GM21529 (cell line): ENCODE measurements around the gene HOXC13.

ENCODE experiments used
- ATAC-seq: cut with Tn5 transposase; IDR thresholded peaks from one replicate; pipeline ENCODE4 v1.9.1; 2021; ENCODE audit not compliant: unreplicated experiment

HOXC13 gene

DNA sequence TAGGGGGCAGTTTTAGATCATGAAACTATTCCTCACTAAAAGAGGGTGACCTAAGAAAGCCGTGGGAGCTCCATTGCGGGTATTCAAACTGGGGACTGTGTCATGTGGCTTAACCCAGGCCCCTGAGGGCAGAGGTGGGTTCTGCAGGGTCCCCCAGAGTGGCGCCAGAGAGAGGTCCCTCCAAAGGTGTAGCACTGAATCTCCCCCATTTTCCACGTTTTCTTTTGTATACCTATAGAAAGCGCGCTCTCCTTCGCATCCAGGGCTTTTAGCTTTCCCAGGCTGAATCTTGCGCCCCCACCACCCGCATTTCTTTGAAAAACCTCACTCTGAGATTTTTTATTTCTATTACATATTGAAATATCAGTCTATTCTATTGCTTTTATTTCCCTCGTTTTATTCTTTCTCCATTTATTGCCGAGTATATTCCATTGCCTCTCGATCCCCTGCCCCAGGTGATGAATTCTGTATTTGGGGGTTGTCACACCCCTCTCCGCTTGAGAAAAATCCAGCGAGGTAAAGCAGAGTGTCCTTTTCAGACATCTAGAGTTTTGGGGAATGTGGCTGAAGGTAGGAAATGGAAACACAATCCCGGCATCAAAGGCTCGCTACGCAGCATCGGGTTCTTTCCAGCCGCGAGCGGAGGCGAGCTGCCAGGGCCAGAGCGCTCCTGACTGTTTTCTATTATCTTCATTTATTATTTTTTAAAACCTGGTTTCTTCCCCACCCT, 870 bp upstream of the HOXC13 start:
- ATAC-seq = no peak

DNA sequence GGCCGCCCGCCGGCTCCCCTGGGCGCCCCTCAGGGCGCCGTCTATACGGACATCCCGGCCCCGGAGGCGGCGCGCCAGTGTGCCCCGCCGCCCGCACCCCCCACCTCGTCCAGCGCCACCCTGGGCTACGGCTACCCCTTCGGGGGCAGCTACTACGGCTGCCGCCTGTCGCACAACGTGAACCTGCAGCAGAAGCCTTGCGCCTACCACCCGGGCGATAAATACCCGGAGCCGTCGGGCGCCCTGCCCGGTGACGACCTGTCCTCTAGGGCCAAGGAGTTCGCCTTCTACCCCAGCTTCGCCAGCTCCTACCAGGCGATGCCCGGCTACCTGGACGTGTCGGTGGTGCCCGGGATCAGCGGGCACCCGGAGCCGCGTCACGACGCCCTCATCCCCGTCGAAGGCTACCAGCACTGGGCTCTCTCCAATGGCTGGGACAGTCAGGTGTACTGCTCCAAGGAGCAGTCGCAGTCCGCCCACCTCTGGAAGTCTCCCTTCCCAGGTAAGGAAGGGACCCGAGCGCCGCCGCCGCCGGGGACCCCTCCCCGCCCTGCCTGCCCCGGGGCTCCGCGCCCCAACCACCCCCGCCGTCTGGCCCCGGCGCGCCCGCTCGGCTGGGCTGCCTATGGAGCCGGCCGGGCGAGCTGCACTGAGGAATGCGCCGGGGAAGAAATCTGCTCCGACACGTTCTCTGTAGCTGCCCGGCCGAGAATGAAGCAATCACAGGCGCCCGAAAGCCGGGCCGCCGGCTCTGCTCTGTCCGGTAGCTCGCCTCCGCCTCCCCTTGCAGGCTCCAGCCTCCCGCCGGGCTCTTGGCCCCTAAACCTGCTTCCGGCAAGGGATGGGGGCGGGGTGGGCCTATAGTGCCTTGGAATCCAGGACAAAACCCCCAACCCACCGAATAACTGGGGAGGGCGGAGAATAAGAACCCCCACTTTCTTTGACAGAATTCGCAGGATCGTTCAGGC, 794 bp downstream of the HOXC13 start:
- no peak for ATAC-seq

DNA sequence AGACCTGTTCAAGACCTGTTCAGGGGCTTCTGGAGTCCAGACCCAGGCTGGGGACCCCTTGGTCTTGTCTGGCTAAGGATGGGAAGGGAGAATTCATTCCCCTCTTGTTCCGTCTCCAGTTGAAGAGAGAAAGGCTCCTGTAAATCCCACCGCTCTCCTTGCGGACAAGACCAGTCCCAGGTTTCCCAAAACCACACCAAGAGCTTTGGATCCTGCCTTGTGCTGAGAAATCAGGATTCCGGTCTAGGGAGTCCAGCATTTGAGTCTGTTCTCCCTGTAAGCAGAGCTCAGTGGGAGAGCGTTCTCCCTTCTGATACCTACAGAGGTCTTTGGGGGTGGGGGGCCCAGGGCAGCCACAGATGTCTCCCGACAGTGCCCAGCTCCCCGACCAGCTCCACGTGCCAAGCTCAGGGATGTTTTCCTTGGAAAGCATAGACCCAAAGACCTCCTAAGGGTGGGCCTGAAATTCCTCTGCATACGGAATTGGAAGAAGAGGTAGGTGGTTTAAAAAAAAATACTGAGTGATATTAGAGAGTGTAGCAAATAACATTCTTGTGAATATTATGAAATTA, 1.9 kb downstream of the HOXC13 start:
- no peak for ATAC-seq

DNA sequence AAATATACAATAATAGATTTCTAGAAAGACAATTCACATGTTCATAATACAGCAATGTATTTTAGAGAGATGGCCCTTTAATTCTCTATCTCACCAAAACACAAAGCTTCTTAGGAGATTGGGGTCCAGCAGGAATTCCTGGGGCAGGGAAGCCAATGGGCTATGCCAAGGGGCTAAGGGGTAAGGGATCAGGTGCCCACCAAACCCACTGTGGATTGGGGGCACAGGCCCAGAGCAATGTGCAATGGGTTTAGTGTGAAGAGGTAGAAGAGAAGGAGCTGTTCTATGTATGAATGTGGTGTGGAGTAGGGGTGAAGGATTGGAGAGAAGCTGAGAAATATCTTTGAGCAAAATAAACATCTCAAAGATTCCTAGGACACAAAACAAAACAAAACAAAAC, 2.6 kb downstream of the HOXC13 start:
- ATAC-seq = no peak

DNA sequence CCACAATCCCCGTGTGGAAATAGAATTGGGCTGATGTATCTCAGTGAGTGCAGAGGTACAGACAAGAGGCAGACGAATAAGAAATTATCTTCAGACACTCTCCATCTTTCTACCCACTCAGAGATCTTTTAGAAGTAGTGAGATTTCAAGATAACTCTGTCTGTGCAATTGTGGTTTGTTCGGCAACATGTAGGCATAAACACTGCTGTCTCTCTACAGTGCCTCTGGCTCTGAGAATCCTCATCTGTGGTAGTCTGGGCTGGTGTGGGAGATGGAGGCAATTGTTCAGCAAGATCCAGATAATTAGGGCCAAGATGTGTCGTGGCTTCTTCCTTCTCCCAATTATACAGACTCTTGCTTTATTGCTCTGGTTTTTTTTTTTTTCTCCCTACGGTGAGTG, 3.1 kb downstream of the HOXC13 start:
- ATAC-seq = no peak

DNA sequence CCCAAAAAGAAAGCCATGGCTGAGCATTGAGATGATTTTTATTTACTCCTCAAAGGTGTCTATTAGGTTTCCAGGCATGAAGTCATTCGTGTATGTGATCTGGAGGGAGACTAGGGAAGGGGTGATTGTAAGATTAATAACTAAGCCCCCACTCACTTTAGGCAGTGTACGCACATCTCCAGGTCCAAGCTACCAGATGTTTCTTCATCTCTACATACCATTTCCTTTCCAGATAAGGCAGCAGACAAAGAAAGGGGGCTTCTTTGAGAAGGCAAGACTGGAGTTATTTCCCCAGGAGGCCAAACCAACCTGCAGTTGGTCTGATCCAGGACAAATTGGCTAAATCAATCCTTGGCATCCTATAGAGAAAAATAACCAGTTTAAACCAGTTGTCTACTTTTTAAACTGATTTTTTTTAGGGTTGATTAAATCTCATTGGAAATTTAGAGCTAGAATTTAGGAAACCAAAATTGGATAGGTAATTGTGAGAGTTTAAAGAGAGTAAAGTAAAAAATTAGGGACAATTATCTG, 3.9 kb downstream of the HOXC13 start:
- ATAC-seq = no peak

DNA sequence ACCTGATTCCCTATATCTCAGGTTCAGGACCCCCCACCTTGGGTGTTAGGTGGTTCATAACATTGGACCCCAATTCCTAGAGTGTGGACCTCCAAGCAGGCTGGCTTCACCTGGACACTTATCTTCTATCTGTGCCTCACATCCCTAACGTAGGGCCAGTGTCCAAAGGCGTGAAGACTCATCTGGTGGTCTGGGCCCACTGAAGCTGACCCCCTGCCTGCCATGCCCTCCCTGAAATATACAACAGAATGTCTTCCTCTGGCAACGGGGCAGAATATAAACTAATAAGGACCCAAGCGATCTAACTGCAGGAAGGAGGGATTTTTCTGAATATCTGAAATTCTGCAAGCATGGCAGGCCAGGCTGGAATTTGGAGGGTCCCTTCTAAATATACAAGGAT, 5.6 kb downstream of the HOXC13 start:
- no peak for ATAC-seq

DNA sequence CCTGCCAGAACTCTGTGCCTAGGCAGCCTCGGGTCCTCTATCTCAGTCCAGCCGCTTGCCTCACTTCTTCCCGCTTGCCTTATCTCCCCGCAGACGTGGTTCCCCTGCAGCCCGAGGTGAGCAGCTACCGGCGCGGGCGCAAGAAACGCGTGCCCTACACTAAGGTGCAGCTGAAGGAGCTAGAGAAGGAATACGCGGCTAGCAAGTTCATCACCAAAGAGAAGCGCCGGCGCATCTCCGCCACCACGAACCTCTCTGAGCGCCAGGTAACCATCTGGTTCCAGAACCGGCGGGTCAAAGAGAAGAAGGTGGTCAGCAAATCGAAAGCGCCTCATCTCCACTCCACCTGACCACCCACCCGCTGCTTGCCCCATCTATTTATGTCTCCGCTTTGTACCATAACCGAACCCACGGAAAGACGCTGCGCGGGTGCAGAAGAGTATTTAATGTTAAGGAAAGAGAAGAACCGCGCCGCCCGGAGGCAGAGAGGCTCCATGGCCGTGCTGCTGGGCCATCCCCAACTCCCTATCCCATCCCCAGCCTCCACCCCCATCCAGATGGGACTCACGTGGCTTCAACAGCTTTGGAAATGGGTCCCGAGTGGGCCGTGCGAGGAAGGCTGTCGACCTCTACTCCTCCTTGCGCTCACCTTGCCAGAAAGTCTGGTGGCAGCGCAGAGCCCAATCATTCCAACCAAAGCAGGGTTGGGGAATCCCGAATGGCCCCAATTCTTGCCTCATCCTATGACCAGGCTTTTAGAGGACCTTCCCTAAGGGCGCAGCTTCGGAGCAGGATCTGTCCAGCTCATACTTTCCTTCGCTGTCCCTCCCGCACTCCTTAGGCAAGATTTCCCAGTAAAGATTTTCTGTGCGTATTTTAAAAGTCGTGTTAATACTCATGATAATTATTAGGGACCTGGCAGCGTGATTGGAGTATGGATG, 6.5 kb downstream of the HOXC13 start:
- no peak for ATAC-seq

DNA sequence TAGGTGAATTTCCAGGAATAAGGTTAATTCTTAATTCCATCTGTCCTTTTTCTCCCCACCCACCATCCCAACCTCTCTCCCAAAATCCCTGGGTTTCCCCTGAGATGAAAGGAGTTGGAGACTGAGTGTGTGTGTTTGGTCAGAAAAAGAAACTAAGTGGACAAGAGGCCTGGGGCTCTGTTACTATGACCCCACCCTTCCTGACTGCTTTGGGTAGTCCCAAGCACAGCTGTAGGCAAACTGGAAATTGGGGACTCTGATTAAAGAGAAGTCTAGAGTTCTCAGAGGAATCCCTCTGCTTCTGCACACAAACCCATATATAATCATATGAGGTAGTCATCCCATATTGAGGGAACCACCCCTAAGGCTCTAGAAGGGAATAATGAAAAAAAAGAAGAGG, 9.1 kb downstream of the HOXC13 start:
- ATAC-seq = no peak

DNA sequence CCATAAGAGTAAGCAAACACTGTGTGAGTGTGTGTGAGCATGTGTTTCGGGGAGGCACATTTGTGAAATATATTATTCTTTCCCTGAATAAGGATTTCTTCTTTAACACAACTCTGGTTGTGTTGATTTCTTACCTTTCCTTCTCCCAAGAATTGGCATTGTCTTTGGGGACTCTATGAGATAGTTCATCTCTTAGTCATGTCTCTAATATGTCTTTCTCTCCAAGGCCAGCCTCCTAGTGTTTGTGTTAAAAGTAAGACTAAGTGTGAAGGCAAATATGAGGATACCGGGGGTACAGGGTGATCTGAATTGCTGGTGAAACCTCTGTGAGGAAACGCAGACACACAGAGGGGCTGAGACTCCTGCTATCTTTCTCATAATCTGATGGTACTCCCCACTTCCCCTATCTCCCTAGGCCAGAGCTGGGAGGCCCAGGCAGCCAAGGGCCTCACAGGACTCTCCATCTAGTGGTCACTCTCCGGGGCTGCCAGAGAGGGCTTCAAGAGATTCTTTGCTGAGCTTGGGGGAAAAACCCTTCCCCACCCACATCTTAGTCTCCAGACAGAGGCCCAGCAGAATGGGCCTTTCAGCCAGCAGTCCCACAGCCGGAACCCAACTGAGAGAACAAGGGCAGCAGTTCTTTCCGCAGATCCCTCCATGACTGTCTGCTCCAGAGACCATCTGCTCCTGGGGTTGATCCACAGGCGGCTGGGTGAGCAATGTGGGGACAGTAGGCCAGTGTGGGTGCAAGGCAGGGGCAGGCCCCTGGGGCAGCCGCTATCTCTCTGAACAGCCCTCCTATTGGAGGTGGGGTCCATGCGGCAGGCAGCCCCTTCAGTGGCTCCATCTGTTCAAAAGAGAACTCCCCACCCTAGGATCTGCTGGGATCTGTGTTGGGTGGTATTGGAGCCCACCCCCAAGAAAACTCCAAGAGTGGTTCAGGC, 10.3 kb downstream of the HOXC13 start:
- ATAC-seq = no peak

DNA sequence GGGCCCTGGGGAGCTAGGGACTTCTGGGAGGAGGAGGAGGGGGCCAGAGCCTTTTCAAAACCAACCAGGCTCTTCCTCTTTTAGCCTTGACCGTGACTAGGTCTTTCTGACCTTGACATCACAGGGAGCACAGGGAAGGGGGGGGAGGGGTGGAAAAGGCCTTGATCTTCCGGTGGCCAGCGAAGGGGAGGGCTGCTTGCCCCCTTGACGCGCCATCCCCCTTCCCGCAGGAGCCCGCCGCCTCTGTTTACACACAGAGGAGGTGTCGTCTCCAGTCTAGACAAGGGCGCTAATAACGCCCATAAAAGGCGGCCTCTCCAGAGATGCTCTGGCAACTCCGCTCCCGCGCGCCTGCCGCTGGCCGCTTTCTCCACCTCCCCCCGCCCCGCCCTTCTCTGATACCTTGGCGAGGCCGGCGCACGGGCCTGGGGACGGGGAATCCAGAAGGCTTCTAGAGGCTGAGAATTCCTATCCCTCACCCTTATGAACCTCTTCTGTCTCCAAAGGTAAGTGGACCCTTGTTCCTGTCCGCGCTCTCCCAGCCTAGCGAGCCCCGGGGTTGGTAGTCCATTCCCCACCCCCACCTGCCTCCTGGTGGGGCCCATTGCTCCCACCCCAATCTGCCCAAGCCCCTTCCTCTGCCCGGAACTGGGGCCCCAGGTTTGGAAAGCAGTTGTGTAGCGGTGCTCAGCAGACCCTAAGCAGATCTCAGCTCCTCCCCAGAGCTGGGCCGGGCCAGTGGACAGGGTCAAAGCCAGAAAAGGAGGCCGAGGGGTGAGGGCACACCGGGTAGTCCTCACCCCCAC, 11.2 kb downstream of the HOXC13 start:
- no peak for ATAC-seq

DNA sequence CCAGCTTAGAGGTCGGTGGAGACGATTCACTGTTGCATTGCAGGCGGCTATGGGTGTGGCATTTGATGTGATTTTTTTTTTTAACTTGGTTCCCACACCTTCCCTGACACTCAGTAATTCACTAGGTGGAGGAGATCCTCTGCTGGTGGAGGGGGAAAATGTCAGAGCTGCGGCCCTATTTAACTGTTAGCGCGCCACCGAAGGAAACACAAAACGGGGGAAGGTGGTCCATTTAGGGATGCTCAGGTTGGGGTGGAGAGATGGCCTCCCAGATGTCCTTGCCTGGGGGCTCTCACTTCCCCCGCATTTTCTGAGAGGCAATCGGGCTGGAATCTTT, 11.8 kb downstream of the HOXC13 start:
- no peak for ATAC-seq

DNA sequence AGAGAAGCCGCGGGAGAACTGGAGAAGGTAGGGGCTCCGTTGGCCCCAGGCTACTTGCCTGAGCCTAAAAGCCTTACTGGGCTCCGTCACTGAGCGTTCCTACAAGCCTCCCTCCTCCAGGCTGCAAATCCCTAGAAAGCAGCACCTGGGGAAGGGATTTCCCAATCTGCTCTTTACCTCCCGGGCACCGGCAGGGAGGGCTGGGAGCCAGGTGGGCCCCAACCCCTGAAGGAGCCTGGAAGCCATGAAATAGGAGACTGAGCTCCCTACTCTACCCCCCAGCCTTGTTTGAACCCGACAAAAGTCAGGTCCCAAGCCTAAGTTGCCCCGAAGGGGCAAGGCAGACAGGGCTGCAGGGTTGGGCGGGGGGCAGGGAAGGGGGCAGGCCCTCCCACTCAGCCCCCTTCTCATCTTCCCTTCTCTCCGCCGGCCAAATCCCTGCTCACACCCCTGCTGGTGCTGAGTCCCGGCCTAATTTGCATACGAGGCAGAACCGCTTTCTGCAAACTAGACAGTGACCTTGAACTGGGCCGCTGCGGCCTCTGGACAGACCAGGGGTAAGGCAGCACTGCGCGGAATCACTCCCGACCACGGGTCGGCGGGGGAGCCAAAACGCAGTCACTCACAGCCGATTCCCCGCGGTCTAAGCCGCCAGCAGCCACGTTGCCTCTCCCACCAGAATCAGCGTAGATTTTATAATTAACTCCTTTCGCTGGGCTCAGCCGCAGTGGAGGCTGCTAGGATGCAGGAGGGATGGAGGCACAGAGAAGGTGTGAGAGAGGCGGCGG, 12.4 kb downstream of the HOXC13 start:
- no peak for ATAC-seq

DNA sequence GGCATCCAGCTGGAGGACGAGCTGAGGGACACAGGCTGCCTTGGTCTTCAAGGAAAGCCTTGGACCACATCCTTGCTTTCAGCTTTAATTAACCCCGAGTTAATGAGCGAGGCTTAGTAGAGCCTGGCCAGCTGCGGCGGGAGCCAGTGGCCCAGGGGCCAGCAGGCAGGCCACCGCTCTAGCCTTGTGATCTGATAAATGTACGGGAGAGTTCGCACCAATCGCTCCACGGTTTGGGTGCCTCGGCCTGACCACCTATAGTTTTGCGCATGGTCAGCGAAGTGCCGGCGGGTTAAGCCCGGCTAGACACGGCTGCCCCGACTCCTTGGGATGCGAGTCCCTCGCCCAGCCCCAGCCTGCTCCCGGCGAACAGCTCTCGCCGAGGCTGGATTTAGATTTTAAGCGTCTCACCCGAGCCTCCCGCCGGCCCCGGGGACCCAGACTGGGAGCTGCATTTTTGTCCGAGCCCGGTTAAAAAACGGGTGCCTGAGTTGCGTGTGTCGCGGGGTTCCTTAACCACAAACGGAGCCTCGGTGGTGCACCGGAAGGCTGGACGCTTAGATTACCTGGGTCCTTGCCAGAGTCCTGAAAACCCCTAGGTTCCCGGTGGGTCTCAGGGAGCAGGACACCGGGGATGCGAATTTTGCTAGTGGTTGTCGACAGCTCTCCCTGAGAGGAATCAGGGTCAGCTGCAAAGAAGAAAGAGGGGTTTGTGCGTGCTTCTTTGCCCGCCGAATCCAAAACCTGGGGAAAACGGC, 13.1 kb downstream of the HOXC13 start:
- ATAC-seq = no peak

DNA sequence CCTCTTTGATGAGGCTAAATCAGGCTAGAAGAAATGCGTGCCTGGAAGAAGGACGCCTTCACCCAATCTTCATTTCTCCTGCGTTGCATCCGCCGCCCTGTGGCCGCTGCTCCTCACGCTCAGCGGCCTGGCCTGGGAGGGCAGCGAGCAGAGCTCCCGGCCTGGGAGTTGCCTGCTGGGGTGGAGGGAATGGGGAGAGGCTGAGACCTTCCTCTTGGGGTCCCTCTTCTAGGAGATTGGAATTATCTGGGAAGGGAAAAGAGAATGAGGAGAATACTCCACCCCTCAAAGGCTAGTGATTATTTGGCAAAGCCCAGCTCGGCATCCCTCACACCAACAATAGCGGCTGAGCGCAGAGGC, 13.7 kb downstream of the HOXC13 start:
- ATAC-seq = no peak

DNA sequence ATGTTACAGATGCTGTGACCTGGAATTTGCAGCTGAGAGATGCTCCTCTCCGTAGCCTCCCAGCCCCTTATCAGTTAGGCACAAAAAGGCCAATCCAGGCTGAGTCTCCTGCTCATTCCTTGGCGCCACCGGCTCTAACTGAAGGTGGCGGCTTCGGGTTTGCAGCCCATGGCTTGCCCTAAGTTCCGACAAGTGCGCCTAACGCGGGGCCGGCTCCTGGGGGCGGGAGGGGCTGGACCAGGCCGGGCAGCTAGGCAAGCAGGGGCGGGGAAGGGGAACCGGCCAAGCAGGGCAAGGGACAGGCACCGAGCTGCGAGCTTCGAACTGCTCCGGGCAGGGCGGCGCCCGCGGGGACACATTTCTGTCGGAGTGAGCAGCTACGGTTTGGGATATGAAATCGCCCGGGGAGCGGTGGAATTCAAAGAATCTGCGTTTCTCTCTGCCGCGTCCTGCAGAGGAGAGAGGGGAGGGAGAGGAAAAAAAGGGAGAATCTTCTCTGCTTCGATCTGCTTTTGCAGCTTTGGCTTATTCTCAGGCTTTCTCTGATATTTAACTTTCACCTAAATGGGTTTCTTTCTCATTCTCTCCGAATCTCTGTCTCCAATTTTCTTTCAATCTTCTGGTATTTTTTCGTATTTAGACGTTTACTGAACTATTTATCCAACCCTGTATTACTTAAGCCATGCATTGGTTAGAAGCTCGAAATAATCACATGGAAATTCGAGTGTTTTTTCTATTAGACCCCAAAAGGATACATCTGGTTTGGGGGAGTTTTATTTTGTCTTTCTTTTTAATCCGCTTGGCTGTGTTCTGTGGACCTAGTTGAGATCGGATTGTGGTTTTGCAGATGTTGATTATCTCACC, 14.5 kb downstream of the HOXC13 start:
- no peak for ATAC-seq
